Stimulated activated naive CD8-positive, alpha-beta T cell treated with anti-CD3 and anti-CD28 coated beads, Interleukin-15, amount 100 ng/mL, for 72 hours (primary cell): ENCODE data around the gene DAAM1.

Experiments
- ATAC-seq: fragments of 150-1000 bp; cut with Tn5 transposase; 2 replicates; pipeline ENCODE4 v1.10.0; 2021; ENCODE audit warnings: mild to moderate bottlenecking, moderate library complexity
- DNase-seq, 2 donors: peaks; one replicate each; pipeline ENCODE4 v3.0.0; 2021 to 2022
- H3K27ac Mint-ChIP-seq, 2 donors: one replicate each; pipeline ENCODE4 v1.8.0; 2022; ENCODE audit warnings: mild to moderate bottlenecking in 2 of 2, mixed read lengths in 2 of 2, moderate library complexity in 2 of 2
- H3K27me3 Mint-ChIP-seq: one replicate; pipeline ENCODE4 v1.8.0; 2022; ENCODE audit warnings: mixed read lengths
- H3K4me1 Mint-ChIP-seq: one replicate; pipeline ENCODE4 v1.8.0; 2022; ENCODE audit warnings: mild to moderate bottlenecking, mixed read lengths
- H3K4me3 Mint-ChIP-seq, 2 donors: one replicate each; pipeline ENCODE4 v1.8.0; 2022; ENCODE audit warnings: mild to moderate bottlenecking in 2 of 2, mixed read lengths in 2 of 2, moderate library complexity in 1 of 2
- H3K9me3 Mint-ChIP-seq, 2 donors: one replicate each; pipeline ENCODE4 v1.8.0; 2022; ENCODE audit warnings: mixed read lengths in 2 of 2

The DAAM1 gene

DNA sequence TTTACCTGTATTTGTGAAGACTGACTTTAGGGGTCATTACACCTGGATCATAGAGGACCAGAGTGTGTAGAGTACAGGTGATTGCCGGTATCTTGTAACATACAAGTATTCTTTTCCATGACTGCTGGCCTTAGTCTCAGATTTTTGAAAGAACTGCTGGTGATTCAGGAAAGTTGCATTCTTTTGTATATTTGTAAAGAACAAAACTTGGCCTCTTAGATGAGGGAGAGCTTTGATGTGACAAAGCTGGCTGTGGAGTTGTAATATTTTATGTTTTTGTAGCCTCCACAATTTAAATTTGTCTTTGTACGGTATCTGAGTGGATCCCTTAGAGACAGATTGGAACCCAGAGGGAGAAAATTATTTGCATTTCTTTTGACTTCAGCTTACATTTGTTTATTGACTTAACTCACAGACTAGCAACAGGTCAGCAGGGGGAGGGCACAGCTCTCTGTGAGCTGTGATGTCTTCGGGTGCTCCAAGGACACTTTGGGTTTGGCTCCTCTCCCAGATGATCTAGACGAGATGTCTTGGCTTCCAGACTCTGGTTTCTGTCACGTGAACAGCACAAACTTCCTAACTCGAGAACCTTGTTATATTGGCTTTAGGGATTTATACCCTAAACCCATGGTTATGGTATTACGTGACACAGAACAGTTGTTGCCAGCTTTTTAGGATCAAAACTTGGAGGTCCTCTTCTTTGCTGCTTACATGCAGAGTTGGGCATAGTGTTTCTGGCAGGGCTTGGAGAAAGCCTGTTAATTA lies 65.9 kb downstream of the DAAM1 start:
- ATAC-seq (no peak), DNase-seq (no peak)
- no peaks in the 10 kb centered on the region for H3K9me3 Mint-ChIP-seq
- peaks cover 6% of the 10 kb centered on the region for H3K4me1 Mint-ChIP-seq
- H3K4me3 Mint-ChIP-seq = no peak overlapping the region
- H3K27ac Mint-ChIP-seq = no peak overlapping the region
- H3K27me3 Mint-ChIP-seq = no peaks in the 10 kb centered on the region

DNA sequence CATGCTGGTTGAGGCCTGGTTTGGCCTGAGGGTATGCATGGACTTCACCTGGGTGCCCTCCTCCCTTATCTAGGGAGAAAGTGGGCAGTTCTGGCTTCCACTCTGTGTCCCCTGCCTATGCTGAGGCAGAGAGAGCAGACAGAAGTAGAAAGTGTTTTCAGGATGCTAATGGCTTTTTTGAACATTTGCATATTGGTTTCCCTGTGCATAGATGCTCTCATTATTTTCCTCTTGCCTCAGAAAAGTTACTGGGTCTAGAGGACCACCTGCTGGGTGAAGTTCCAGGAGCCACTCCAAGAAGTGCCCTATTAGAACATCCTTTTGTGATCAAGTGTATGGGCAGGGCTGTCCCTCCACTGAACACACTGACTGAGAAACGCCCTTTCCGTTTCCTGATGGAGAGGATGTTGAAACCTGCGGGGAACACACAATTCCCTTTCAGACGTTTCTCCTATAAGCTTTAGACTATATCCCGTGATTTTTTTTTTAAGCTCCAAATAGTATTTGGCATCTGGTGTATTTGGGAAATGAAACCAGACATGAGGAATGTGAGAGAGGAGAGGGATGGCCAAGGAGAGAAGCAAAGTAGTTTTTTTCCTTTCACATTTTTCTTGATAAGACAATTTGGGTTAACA lies 66.6 kb downstream of the DAAM1 start:
- no peaks in the 10 kb centered on the region for H3K9me3 Mint-ChIP-seq
- H3K4me3 Mint-ChIP-seq = no peak overlapping the region
- H3K27me3 Mint-ChIP-seq = no peaks in the 10 kb centered on the region
- peaks cover 6% of the 10 kb centered on the region for H3K4me1 Mint-ChIP-seq
- DNase-seq (no peak), ATAC-seq (no peak)
- no peak overlapping the region for H3K27ac Mint-ChIP-seq

- peaks cover 6% of the 10 kb centered on the region for H3K4me1 Mint-ChIP-seq
- DNase-seq (no peak), ATAC-seq (no peak)
- H3K4me3 Mint-ChIP-seq = no peak overlapping the region
- H3K27me3 Mint-ChIP-seq = no peaks in the 10 kb centered on the region
- H3K9me3 Mint-ChIP-seq = no peaks in the 10 kb centered on the region
- H3K27ac Mint-ChIP-seq = no peak overlapping the region
Observed at GRCh38 chr14:59256331-59256730, 67.9 kb downstream of the DAAM1 start.

DNA sequence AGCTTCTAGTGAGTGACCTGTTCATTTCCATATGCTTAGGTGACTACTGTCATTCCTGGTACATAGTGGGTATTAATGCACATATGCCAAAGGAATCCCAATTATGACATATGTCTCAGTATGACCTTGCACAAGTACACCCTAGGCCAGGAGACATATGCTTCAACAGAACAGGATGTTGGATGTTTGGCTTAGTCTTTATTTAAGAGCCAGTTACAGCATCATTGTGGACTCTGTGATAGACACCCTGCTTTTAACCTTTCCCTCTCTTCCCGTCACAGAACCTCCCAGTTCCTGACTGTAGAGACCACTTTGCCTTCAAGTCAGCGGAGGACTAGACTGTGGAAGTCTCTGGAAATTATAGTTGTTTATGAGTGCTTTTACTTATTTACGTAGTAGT lies 72.9 kb downstream of the DAAM1 start:
- no peak overlapping the region for H3K27ac Mint-ChIP-seq
- H3K9me3 Mint-ChIP-seq = peaks cover 0 to 5% of the 10 kb centered on the region in 2 donors
- H3K27me3 Mint-ChIP-seq = no peaks in the 10 kb centered on the region
- H3K4me3 Mint-ChIP-seq = no peak overlapping the region
- DNase-seq = no peak
- ATAC-seq = no peak
- H3K4me1 Mint-ChIP-seq = peaks cover 19% of the 10 kb centered on the region

DNA sequence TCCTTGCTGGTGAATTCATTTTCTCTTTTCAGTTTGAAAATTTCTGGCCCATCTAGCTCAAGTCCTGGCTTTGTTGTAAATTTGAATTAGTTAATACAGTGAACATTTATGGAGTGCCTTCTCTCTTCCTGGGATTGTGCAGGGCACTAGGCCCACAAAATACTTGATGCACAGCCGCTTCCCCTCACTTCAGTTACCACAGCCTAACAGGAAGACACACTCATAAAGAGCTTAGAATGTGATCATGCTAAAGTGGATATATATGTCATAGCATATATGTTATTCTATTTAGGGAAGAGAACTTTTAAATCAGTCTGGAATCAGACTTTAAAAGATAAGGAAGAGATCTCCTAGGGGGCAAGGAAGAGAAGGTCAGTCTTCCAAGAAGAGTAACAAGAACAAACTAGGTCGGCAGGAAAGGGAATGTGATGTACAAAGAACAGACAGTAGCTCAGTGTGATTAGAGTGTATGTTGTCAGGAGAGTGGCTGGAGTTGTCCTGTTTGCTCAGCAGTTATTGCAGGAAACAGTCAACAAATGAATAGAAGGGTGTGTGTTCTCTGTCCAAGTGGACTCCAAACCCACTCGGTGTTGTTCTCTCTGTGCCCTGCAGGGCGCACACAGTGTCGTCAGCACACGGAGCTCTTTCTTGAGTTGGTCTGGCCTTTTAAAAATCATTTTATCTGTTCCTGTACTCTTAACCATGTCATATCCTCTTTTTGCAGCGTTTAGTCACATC lies 74.4 kb downstream of the DAAM1 start:
- Mint-ChIP-seq H3K9me3 (peaks cover 0 to 5% of the 10 kb centered on the region in 2 donors), H3K27ac (no peak overlapping the region), H3K4me3 (no peak overlapping the region), H3K4me1 (peaks cover 33% of the 10 kb centered on the region), H3K27me3 (no peaks in the 10 kb centered on the region)
- DNase-seq = no peak
- no peak for ATAC-seq

GRCh38 chr14:59265808-59266207 lies 77.3 kb downstream of the DAAM1 start:
- no peak overlapping the region for H3K4me3 Mint-ChIP-seq
- peaks cover 0 to 5% of the 10 kb centered on the region in 2 donors for H3K9me3 Mint-ChIP-seq
- no peak overlapping the region for H3K27ac Mint-ChIP-seq
- ATAC-seq = peak; percentile 95
- no peaks in the 10 kb centered on the region for H3K27me3 Mint-ChIP-seq
- H3K4me1 Mint-ChIP-seq = peaks cover 35% of the 10 kb centered on the region
- peak; percentile 7 to 54 for DNase-seq

DNA sequence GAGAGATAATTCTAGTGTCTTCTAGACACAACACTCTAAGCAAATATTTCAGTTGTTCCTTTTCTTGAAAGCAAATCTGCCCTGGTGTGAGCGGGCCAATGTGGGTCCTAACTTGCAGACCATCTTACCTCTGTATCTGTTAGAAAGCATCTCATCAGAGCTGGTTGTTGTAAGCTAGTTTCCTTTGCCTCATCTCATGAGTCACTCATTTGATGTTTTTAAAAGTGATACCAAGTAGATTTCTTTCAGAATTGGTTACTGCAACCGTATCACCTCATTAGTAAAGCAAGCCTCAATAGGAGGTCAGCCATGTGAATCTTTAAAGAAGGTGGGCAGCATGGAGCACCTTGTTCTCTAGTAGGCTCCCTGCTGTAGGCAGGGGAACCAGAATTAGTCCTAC lies 78.6 kb downstream of the DAAM1 start:
- peaks cover 35% of the 10 kb centered on the region for H3K4me1 Mint-ChIP-seq
- ATAC-seq = peak; percentile 50

GRCh38 chr14:59268011-59268410 lies 79.5 kb downstream of the DAAM1 start:
- ATAC-seq (no peak), DNase-seq (no peak)
- no peak overlapping the region for H3K4me3 Mint-ChIP-seq
- H3K9me3 Mint-ChIP-seq = peaks cover 0 to 5% of the 10 kb centered on the region in 2 donors
- peaks cover 31% of the 10 kb centered on the region for H3K4me1 Mint-ChIP-seq
- H3K27me3 Mint-ChIP-seq = no peaks in the 10 kb centered on the region
- no peak overlapping the region for H3K27ac Mint-ChIP-seq

More for the DNA sequence above, 78.6 kb downstream of the DAAM1 start:
- H3K9me3 Mint-ChIP-seq = peaks cover 0 to 5% of the 10 kb centered on the region in 2 donors
- no peak for DNase-seq
- no peaks in the 10 kb centered on the region for H3K27me3 Mint-ChIP-seq
- H3K27ac Mint-ChIP-seq = no peak overlapping the region
- no peak overlapping the region for H3K4me3 Mint-ChIP-seq

DNA sequence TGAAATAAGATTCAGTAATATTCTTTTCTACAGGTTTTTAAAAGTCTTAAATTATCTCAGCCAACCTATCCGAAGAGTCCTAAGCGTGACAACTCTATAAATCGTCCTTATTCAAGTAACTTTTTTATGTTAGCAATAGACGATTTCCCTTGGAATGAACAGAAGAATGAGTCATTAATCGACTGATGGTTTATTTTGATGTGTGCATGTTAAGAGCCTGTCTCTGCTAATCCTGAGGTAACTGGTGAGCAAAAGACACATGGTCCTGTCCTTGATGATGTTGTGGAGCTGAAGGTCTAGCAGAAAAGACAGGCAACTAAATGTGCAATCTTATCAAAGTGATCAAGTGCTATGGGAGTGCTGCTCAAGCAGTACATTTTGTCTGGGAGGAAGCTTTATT lies 80.4 kb downstream of the DAAM1 start:
- no peaks in the 10 kb centered on the region for H3K27me3 Mint-ChIP-seq
- no peak for DNase-seq
- H3K9me3 Mint-ChIP-seq = peaks cover 0 to 5% of the 10 kb centered on the region in 2 donors
- H3K4me1 Mint-ChIP-seq = peaks cover 30% of the 10 kb centered on the region
- H3K4me3 Mint-ChIP-seq = no peak overlapping the region
- H3K27ac Mint-ChIP-seq = no peak overlapping the region
- no peak for ATAC-seq

GRCh38 chr14:59269466-59269865 lies 81.0 kb downstream of the DAAM1 start:
- ATAC-seq (no peak), DNase-seq (no peak)
- Mint-ChIP-seq H3K27ac (no peak overlapping the region), H3K9me3 (peaks cover 0 to 5% of the 10 kb centered on the region in 2 donors), H3K4me1 (peaks cover 30% of the 10 kb centered on the region), H3K4me3 (no peak overlapping the region), H3K27me3 (no peaks in the 10 kb centered on the region)

- H3K4me1 Mint-ChIP-seq = peaks cover 36% of the 10 kb centered on the region
- H3K9me3 Mint-ChIP-seq = no peaks in the 10 kb centered on the region
- no peaks in the 10 kb centered on the region for H3K27me3 Mint-ChIP-seq
- H3K4me3 Mint-ChIP-seq = no peak overlapping the region
- H3K27ac Mint-ChIP-seq = no peak overlapping the region
- no peak for DNase-seq
- ATAC-seq = no peak
Observed at GRCh38 chr14:59271256-59271655, 82.8 kb downstream of the DAAM1 start.

- no peaks in the 10 kb centered on the region for H3K9me3 Mint-ChIP-seq
- DNase-seq (no peak), ATAC-seq (no peak)
- no peak overlapping the region for H3K4me3 Mint-ChIP-seq
- H3K4me1 Mint-ChIP-seq = peaks cover 35% of the 10 kb centered on the region
- no peak overlapping the region for H3K27ac Mint-ChIP-seq
- H3K27me3 Mint-ChIP-seq = no peaks in the 10 kb centered on the region
Observed at GRCh38 chr14:59271734-59272133, 83.3 kb downstream of the DAAM1 start.

DNA sequence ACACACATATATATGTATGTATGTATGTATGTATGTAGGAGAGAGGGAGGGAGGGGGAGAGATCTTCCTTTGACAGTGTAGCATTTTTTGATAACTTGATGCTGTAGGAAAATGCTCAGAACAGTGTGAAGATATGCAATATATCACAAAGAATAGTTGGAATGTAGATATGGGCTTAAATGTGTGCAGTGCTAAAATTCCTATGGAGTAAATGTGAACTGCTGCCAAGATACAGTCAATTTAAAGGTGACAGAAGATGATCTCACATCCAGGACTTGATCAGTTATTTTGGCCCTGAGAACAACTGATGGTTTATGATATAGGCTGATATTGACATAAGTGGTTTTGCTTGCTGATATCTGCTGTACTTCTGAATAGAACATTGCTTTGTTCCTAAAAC lies 84.2 kb downstream of the DAAM1 start:
- Mint-ChIP-seq H3K9me3 (no peaks in the 10 kb centered on the region), H3K4me1 (peaks cover 27% of the 10 kb centered on the region), H3K27ac (no peak overlapping the region), H3K27me3 (no peaks in the 10 kb centered on the region), H3K4me3 (no peak overlapping the region)
- DNase-seq = no peak
- ATAC-seq = no peak

DNA sequence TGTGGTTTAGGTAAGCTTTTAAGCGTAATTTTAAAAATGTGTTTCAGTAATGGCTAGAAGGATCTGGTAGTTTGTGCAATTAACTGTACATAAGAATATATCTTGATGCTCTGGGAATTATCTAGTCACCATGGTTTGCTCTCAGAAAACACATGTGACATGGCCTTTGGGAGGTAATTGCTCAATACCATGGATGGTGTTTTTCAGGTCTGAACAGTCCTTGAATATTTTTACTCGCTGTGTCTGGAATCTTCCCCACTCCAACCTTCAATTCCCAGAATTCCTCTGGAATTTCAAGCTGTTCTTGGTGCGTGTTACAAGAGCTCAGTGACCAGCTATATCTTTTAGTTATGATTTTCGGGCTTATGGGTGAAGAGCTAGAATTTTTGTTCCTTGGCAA lies 85.3 kb downstream of the DAAM1 start:
- no peak for DNase-seq
- Mint-ChIP-seq H3K27ac (no peak overlapping the region), H3K9me3 (no peaks in the 10 kb centered on the region), H3K4me3 (no peak overlapping the region), H3K4me1 (peaks cover 22% of the 10 kb centered on the region), H3K27me3 (no peaks in the 10 kb centered on the region)
- no peak for ATAC-seq

GRCh38 chr14:59274991-59275391 lies 86.5 kb downstream of the DAAM1 start:
- peak overlapping the region; percentile 57 to 86 for H3K27ac Mint-ChIP-seq
- H3K4me3 Mint-ChIP-seq = no peak overlapping the region
- DNase-seq (no peak), ATAC-seq (no peak)
- H3K9me3 Mint-ChIP-seq = no peaks in the 10 kb centered on the region
- peaks cover 22% of the 10 kb centered on the region for H3K4me1 Mint-ChIP-seq
- H3K27me3 Mint-ChIP-seq = no peaks in the 10 kb centered on the region

DNA sequence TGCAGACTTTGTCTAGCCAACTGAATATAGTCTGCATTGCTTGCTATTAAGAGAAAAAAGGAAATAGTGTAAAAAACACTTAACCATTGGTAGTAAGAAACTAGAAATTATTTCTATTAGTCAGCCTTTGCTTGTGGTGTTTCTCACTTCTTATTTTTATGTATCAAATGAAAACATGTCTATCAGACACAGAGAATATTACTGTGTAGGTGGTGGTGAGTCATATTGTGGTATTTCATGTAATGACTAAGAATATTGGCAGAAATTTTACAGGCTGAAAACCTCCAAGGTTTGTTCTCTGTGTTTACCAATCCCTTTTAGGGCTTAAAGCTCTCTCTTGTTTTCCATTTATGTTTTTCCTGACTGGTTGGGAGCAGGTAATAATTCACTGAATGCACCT lies 87.2 kb downstream of the DAAM1 start:
- peaks cover 22% of the 10 kb centered on the region for H3K4me1 Mint-ChIP-seq
- peak; percentile 96 for ATAC-seq
- H3K27ac Mint-ChIP-seq = peak overlapping the region; percentile 57 to 86
- DNase-seq = peak in 1 of 2 donors; percentile 9
- H3K4me3 Mint-ChIP-seq = peak overlapping the region; percentile 29 to 44
- no peaks in the 10 kb centered on the region for H3K27me3 Mint-ChIP-seq
- H3K9me3 Mint-ChIP-seq = no peaks in the 10 kb centered on the region
